Measurements from ENCODE around the gene RLF. TPM values are rescaled to one million over a fixed set of nuclear protein-coding genes. Genes with fewer than 3 reads are reported as not detected.

The RLF gene
- total and polyA plus RNA-seq, 2 of the 8 experiments (the other 6 are each of a cell fraction or from before 2014, with no cell fraction given) = 4.2 to 18.0 TPM

- H3K23me2 ChIP-seq (ENCODE audit: low read depth, low read length) = no peaks in the 10 kb centered on the region
- H3K4ac ChIP-seq (replicated peaks; ENCODE audit: insufficient read length, low read depth, low read length) = no peak overlapping the region
- no peaks in the 10 kb centered on the region for H3K27me3 ChIP-seq (replicated peaks in 1 of 4; ENCODE audit: control insufficient read depth in 3 of 4, extremely low read depth in 1 of 4, insufficient read depth in 3 of 4, low read length in 3 of 4)
- H3K79me2 ChIP-seq (ENCODE audit: control insufficient read depth in 1 of 2, insufficient read depth in 2 of 2, low read length in 2 of 2) = no peaks in the 10 kb centered on the region
- H3K36me3 ChIP-seq (ENCODE audit: control insufficient read depth in 2 of 4, insufficient read depth in 4 of 4, low read length in 3 of 4) = no peaks in the 10 kb centered on the region
- no peak overlapping the region for H3K27ac ChIP-seq (ENCODE audit: low read depth, low read length)
- CTCF ChIA-PET (ENCODE audit: partially characterized antibody) = interaction anchor here (0.8 to 1.9 kb wide), 3 partner anchors 66 to 90 kb away, joined by 3 to 8 read pairs (median 3); no protein-coding TSS in a partner anchor
- H3K56ac ChIP-seq (replicated peaks; ENCODE audit: insufficient read length, low read depth, low read length) = no peak overlapping the region
- H2AK5ac ChIP-seq (ENCODE audit: low read depth, low read length) = no peak overlapping the region
- H3K18ac ChIP-seq (ENCODE audit: extremely low read depth, low read length) = no peak overlapping the region
- no peak overlapping the region for H3K14ac ChIP-seq (ENCODE audit: insufficient read length)
- FAIRE-seq = no peak
- no peaks in the 10 kb centered on the region for H4K20me1 ChIP-seq (replicated peaks in 1 of 2; ENCODE audit: control insufficient read depth in 1 of 2, insufficient read depth in 2 of 2, low read length in 2 of 2)
- H2BK20ac ChIP-seq (ENCODE audit: low read length) = no peak overlapping the region
- no peak overlapping the region for H2BK120ac ChIP-seq (replicated peaks; ENCODE audit: low read depth, low read length)
- no peak overlapping the region for H4K5ac ChIP-seq (ENCODE audit: insufficient read length, low read depth, low read length)
- H4K8ac ChIP-seq (ENCODE audit: extremely low read depth, insufficient read depth, low read length) = no peak overlapping the region
- H2AFZ ChIP-seq (ENCODE audit: low read length) = no peak overlapping the region
- H3K9ac ChIP-seq (replicated peaks in 1 of 4; ENCODE audit: extremely low read depth in 1 of 4, low read depth in 3 of 4, low read length in 3 of 4) = no peak overlapping the region
- H3K9me3 ChIP-seq (ENCODE audit: insufficient read depth in 2 of 2, low read depth in 1 of 2, low read length in 1 of 2) = no peaks in the 10 kb centered on the region
- H2BK12ac ChIP-seq (ENCODE audit: low read depth, low read length) = no peak overlapping the region
- no peak for DNase-seq (ENCODE audit: low read depth in 1 of 2, low spot score in 2 of 2)
- H2BK5ac ChIP-seq (ENCODE audit: low read depth, low read length) = no peak overlapping the region
- no peak overlapping the region for H4K91ac ChIP-seq (replicated peaks; ENCODE audit: insufficient read length, low read length)
- H3K79me1 ChIP-seq (ENCODE audit: low read depth, low read length) = no peaks in the 10 kb centered on the region
- no peak overlapping the region for H3K23ac ChIP-seq (ENCODE audit: insufficient read length)
- no peaks in the 10 kb centered on the region for H3K4me1 ChIP-seq (replicated peaks in 1 of 4; ENCODE audit: control insufficient read depth in 3 of 4, insufficient read depth in 4 of 4, low read length in 3 of 4)
- H3K4me3 ChIP-seq (ENCODE audit: extremely low read depth in 1 of 4, insufficient read depth in 2 of 4, low read depth in 3 of 4, low read length in 4 of 4) = no peak overlapping the region
- POLR2A ChIA-PET (ENCODE audit: partially characterized antibody) = interaction anchor here (0.6 kb wide), 1 partner anchor 9 kb away, joined by 3 read pairs; no protein-coding TSS in a partner anchor
- H3K4me2 ChIP-seq (ENCODE audit: insufficient read depth in 1 of 2, low read depth in 2 of 2, low read length in 2 of 2) = no peak overlapping the region
- H2BK15ac ChIP-seq (ENCODE audit: low read length) = no peak overlapping the region
- no peak for TF ChIP-seq ASH2L (IDR thresholded peaks at IDR 0.05; ENCODE audit: low read length)
- TF ChIP-seq SP2 (IDR thresholded peaks at IDR 0.05; ENCODE audit: low read length) = no peak
- TF ChIP-seq SIRT6 (IDR thresholded peaks at IDR 0.05; ENCODE audit: low read length) = no peak
- no peak for TF ChIP-seq EZH2 (IDR thresholded peaks at IDR 0.05; ENCODE audit: low read depth, low read length, severe bottlenecking)
- TF ChIP-seq SAP30 (IDR thresholded peaks at IDR 0.05; ENCODE audit: insufficient read depth, insufficient replicate concordance, low read length) = no peak
- no peak for TF ChIP-seq BRCA1 (IDR thresholded peaks at IDR 0.05; ENCODE audit: low read depth, low read length)
- TF ChIP-seq YY1 (IDR thresholded peaks at IDR 0.05; ENCODE audit: low read depth, low read length) = no peak
- TF ChIP-seq CBX5 (IDR thresholded peaks at IDR 0.05; ENCODE audit: low read depth, low read length) = no peak
- TF ChIP-seq KDM4A (IDR thresholded peaks at IDR 0.05; ENCODE audit: low read depth, low read length, severe bottlenecking) = no peak
- TF ChIP-seq HDAC2 (IDR thresholded peaks at IDR 0.05; ENCODE audit: borderline replicate concordance in 1 of 2, low read depth in 2 of 2, low read length in 2 of 2) = no peak
- TF ChIP-seq RAD21 (IDR thresholded peaks at IDR 0.05 in 1 of 2, conservative IDR thresholded peaks at IDR 0.05 in 1 of 2; ENCODE audit: low read depth in 2 of 2, low read length in 2 of 2) = no peak
- no peak for TF ChIP-seq TCF12 (IDR thresholded peaks at IDR 0.05; ENCODE audit: low read depth, low read length)
- no peak for TF ChIP-seq POU5F1 (IDR thresholded peaks at IDR 0.05; ENCODE audit: low read depth, low read length)
- TF ChIP-seq RNF2 (IDR thresholded peaks at IDR 0.05; ENCODE audit: borderline replicate concordance, low read depth, low read length, missing control alignments, poor library complexity, severe bottlenecking) = no peak
- TF ChIP-seq NRF1 (IDR thresholded peaks at IDR 0.05; ENCODE audit: low read depth, low read length) = no peak
These were observed 87.2 kb downstream of the RLF start for GRCh38 chr1:40248412-40248811.
